SU-DHL-6 (cell line): Measurements from ENCODE around the gene CASD1.

Experiments
- H2AFZ ChIP-seq: fragments of 200-600 bp; sonication (generic); 2 replicates; pipeline ENCODE4 v1.6.1; 2014; ENCODE audit warnings: low read depth, mild to moderate bottlenecking, moderate library complexity, mixed read lengths, antibody characterized with exemption, low read length; ENCODE audit not compliant: severe bottlenecking
- H3F3A ChIP-seq: fragments of 200-600 bp; shearing (Covaris generic); 2 replicates; pipeline ENCODE4 v1.6.0; 2016; ENCODE audit warnings: antibody characterized with exemption, mild to moderate bottlenecking; ENCODE audit not compliant: insufficient read depth
- H3K27ac ChIP-seq: fragments of 200-600 bp; sonication (generic); 2 replicates; pipeline ENCODE4 v1.5.1; 2016; ENCODE audit warnings: low read depth, mild to moderate bottlenecking, low read length, moderate library complexity, mixed read lengths
- H3K27me3 ChIP-seq: fragments of 200-600 bp; sonication (generic), shearing (Covaris generic); 2 replicates; pipeline ENCODE4 v1.6.0; 2014; ENCODE audit warnings: mild to moderate bottlenecking, low read length
- H3K36me3 ChIP-seq: fragments of 200-600 bp; sonication (generic); 2 replicates; pipeline ENCODE4 v1.6.1; 2014; ENCODE audit warnings: mild to moderate bottlenecking, low read length, mixed read lengths
- H3K4me2 ChIP-seq: fragments of 300-600, 200-600 bp; shearing (Covaris generic), sonication (generic); 2 replicates; pipeline ENCODE4 v1.6.0; 2014; ENCODE audit warnings: low read length, low read depth, mild to moderate bottlenecking; ENCODE audit not compliant: poor library complexity, severe bottlenecking
- H3K4me3 ChIP-seq: fragments of 200-600 bp; sonication (generic); 2 replicates; pipeline ENCODE4 v1.5.1; 2014; ENCODE audit warnings: antibody characterized with exemption, low read length, mild to moderate bottlenecking, mixed read lengths; ENCODE audit not compliant: insufficient read depth, poor library complexity, severe bottlenecking
- H3K79me2 ChIP-seq: fragments of 200-600 bp; sonication (generic); 2 replicates; pipeline ENCODE4 v1.6.1; 2014; ENCODE audit warnings: mild to moderate bottlenecking, low read length, moderate library complexity; ENCODE audit not compliant: insufficient read depth
- H3K9ac ChIP-seq: fragments of 200-600 bp; sonication (generic); 2 replicates; pipeline ENCODE4 v1.7.0; 2014; ENCODE audit warnings: mild to moderate bottlenecking, low read length
- H3K9me2 ChIP-seq: fragments of 200-600 bp; sonication (generic); replicated peaks from 2 replicates; pipeline ENCODE4 v1.6.1; 2014; ENCODE audit warnings: low read length; ENCODE audit not compliant: insufficient read depth
- H3K9me3 ChIP-seq: fragments of 200-600 bp; sonication (generic); 2 replicates; pipeline ENCODE4 v1.6.1; 2014; ENCODE audit warnings: low read length, mixed read lengths; ENCODE audit not compliant: insufficient read depth
- H4K20me1 ChIP-seq: fragments of 200-600 bp; sonication (generic); 2 replicates; pipeline ENCODE4 v1.6.1; 2014; ENCODE audit warnings: low read depth, mild to moderate bottlenecking, antibody characterized with exemption, low read length, moderate library complexity, mixed read lengths
- EZH2phosphoT487 ChIP-seq: fragments of 200-600 bp; sonication (generic), shearing (Covaris generic); conservative IDR thresholded peaks from 2 replicates; pipeline ENCODE4 v1.6.1; 2018; ENCODE audit warnings: mild to moderate bottlenecking, antibody characterized with exemption, low read length, moderate library complexity, mixed read lengths
- TF ChIP-seq, protein P1 (sequence below): fragments of 200-600 bp; sonication (generic); IDR thresholded peaks from one replicate; pipeline ENCODE4 v1.5.1; 2017; ENCODE audit warnings: antibody characterized with exemption, mild to moderate bottlenecking, low read length, moderate library complexity; ENCODE audit not compliant: insufficient read depth, poor library complexity, severe bottlenecking

CASD1 gene

DNA sequence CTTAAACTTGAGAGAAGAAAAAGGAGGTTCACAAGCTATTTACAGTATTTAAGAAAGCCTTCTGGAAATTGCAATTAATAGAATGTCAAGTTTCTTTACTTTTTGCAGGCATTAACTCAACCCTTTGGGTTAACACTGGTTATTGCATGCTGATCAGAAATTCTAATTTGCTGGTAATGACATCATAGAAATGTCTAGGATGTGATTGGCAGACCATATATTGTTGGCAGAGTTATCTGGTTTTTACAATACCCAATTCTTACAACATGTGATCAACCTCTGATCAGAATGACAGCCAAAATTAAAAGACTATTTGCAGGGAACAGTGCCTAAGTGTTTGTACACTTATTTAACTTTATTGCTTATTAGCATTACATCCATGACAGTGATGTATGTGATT lies 1.6 kb upstream of the CASD1 start:
- Histone ChIP-seq H2AFZ (no peak overlapping the region), H3K4me2 (no peak overlapping the region), H3K4me3 (no peak overlapping the region), H3K36me3 (peaks cover 3% of the 10 kb centered on the region; the same call in 1 of the 2 replicates), H3K9ac (no peak overlapping the region), H3K9me3 (no peaks in the 10 kb centered on the region), H4K20me1 (0 out of 2 replicates have a peak, but pooled peaks cover 6% of the 10 kb centered on the region), H3K27me3 (0 out of 2 replicates have a peak, but pooled peaks cover 3% of the 10 kb centered on the region), H3K79me2 (peaks cover 10% of the 10 kb centered on the region; the same call in 1 of the 2 replicates), H3K9me2 (no peaks in the 10 kb centered on the region), H3K27ac (no peak overlapping the region), H3F3A (peaks cover 16% of the 10 kb centered on the region)
- TF ChIP-seq EZH2phosphoT487: no peak
- TF ChIP-seq, protein P1, sequence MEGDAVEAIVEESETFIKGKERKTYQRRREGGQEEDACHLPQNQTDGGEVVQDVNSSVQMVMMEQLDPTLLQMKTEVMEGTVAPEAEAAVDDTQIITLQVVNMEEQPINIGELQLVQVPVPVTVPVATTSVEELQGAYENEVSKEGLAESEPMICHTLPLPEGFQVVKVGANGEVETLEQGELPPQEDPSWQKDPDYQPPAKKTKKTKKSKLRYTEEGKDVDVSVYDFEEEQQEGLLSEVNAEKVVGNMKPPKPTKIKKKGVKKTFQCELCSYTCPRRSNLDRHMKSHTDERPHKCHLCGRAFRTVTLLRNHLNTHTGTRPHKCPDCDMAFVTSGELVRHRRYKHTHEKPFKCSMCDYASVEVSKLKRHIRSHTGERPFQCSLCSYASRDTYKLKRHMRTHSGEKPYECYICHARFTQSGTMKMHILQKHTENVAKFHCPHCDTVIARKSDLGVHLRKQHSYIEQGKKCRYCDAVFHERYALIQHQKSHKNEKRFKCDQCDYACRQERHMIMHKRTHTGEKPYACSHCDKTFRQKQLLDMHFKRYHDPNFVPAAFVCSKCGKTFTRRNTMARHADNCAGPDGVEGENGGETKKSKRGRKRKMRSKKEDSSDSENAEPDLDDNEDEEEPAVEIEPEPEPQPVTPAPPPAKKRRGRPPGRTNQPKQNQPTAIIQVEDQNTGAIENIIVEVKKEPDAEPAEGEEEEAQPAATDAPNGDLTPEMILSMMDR: no peak

DNA sequence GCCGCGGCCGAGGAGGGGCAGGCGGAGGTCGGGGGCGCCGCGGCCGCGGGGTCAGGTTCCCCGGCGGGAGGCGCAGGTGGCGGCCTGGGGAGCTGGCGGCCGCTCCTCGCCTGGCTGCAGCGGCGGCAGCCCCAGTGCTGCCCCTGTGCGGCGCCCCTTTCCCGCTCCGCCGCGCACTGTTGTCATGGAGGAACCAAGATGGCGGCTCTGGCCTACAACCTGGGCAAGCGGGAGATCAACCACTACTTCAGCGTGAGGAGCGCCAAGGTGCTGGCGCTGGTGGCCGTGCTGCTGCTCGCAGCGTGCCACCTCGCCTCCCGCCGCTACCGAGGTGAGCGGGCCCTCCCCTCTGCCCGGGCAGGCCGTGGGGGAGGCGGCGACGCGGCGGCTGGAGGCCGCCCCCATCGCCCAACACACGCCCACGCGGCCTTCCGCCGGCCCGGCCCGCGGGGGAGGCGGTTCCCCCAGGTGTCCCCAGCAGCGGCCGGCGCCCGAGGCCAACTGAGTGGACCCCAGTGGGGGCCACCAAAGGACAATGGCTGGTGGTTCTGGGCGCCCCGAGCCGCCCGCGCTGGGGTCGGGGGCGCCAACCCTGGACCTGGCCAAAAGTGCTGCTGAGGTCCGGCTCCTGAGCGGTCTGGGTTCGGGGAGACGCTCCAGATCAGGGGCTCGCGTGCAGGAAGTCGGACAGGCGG lies 425 bp downstream of the CASD1 start:
- peaks cover 14% of the 10 kb centered on the region; the same call in 1 of the 2 replicates for H3K79me2 ChIP-seq
- peak overlapping the region; percentile 96 for H2AFZ ChIP-seq

DNA sequence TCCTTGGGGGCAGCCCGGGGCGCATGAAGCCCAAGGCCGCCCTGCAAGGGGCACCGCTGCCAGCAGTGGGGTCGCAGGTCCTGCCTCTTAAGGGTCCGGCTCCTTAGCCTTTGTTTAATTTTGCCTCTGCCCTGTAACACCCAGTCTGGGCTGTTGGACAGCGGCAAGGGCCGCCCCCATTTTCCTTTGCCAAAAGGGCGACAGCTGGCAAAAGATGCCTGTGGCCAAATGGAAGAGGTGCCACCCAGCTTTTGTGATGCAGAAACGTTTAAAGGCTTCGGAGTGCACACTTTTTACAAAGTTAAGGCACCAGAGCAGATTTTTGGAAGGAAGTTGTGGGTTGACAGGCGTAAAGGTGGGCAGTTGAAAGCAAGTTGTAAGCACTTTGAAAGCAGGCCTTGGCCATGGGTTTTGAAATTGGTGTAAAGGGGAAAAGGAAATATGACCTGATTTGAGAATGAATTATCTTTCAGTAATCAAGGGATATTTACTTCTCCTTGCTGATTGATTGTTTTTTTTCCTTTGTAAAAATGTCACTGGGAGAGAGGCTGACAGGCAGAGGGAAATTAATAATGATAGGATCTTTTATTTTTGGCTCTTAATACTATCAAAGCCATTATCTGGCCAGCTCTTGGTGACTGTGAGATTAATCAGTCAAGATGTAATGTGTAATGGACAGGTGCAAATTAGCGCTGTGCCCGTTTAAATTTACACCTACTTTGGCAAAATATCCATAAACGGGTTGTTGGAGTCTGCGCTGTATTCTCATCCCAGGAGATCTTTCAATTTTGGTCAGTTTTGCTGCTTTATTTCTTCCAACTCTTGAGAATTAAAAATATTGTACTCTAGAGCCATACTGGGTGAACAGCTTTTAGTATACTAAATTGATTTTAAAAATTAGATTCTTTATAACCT lies 1.2 kb downstream of the CASD1 start:
- Histone ChIP-seq H3K79me2 (peaks cover 14% of the 10 kb centered on the region; the same call in 1 of the 2 replicates), H3K36me3 (peaks cover 3% of the 10 kb centered on the region; the same call in 1 of the 2 replicates), H3K9ac (peak overlapping the region; percentile 68), H3K27me3 (0 out of 2 replicates have a peak, but pooled peaks cover 3% of the 10 kb centered on the region), H3K4me2 (peak overlapping the region; percentile 75), H3K4me3 (peak overlapping the region; percentile 78), H3K9me3 (no peaks in the 10 kb centered on the region), H4K20me1 (peaks cover 13% of the 10 kb centered on the region; the same call in 1 of the 2 replicates), H3K9me2 (no peaks in the 10 kb centered on the region), H3F3A (peaks cover 19% of the 10 kb centered on the region), H2AFZ (peak overlapping the region; percentile 96), H3K27ac (peak overlapping the region; percentile 52)
- TF ChIP-seq EZH2phosphoT487: no peak
- TF ChIP-seq, protein P1: no peak

More for the DNA sequence above, 425 bp downstream of the CASD1 start:
- Histone ChIP-seq H3K9me2 (no peaks in the 10 kb centered on the region), H3F3A (peaks cover 19% of the 10 kb centered on the region), H4K20me1 (peaks cover 13% of the 10 kb centered on the region; the same call in 1 of the 2 replicates), H3K36me3 (peaks cover 3% of the 10 kb centered on the region; the same call in 1 of the 2 replicates), H3K9me3 (no peaks in the 10 kb centered on the region), H3K27me3 (0 out of 2 replicates have a peak, but pooled peaks cover 3% of the 10 kb centered on the region), H3K27ac (peak overlapping the region; percentile 52), H3K4me3 (peak overlapping the region; percentile 78), H3K4me2 (peak overlapping the region; percentile 75), H3K9ac (peak overlapping the region; percentile 68)
- TF ChIP-seq EZH2phosphoT487: no peak
- TF ChIP-seq, protein P1: no peak
